ENCODE results near the gene CCDC33.

GRCh38 chr15:74208901-74209559 is 27.1 kb upstream of the CCDC33 start:
- TF ChIP-seq, protein P1, sequence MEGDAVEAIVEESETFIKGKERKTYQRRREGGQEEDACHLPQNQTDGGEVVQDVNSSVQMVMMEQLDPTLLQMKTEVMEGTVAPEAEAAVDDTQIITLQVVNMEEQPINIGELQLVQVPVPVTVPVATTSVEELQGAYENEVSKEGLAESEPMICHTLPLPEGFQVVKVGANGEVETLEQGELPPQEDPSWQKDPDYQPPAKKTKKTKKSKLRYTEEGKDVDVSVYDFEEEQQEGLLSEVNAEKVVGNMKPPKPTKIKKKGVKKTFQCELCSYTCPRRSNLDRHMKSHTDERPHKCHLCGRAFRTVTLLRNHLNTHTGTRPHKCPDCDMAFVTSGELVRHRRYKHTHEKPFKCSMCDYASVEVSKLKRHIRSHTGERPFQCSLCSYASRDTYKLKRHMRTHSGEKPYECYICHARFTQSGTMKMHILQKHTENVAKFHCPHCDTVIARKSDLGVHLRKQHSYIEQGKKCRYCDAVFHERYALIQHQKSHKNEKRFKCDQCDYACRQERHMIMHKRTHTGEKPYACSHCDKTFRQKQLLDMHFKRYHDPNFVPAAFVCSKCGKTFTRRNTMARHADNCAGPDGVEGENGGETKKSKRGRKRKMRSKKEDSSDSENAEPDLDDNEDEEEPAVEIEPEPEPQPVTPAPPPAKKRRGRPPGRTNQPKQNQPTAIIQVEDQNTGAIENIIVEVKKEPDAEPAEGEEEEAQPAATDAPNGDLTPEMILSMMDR (IDR thresholded peaks at IDR 0.05), result no peak
- TF ChIP-seq POLR2AphosphoS5 (IDR thresholded peaks at IDR 0.05) (no peak), EP300 (IDR thresholded peaks at IDR 0.05) (no peak), POLR2A (IDR thresholded peaks at IDR 0.05; ENCODE audit: low read depth) (no peak)
